Lower leg skin (tissue), 4 donors: ENCODE results near the gene NT5M. TPM values are rescaled to one million over a fixed set of nuclear protein-coding genes. Genes with fewer than 3 reads are reported as not detected.

Experiments used
- DNase-seq, 2 donors: peaks; one replicate each; pipeline ENCODE4 v3.0.0-alpha.2; 2019; ENCODE audit warnings: low spot score in 2 of 2
- H3K4me3 ChIP-seq: fragments of 200-600 bp; sonication (generic); 2 replicates; pipeline ENCODE4 v1.5.1; 2017; ENCODE audit warnings: mild to moderate bottlenecking, low read depth; ENCODE audit not compliant: poor library complexity, severe bottlenecking
- POLR2A ChIP-seq, 2 donors: fragments of 450-650 bp; IDR thresholded peaks; one replicate each; pipeline ENCODE4 v1.6.1; 2016 to 2017; ENCODE audit warnings: antibody characterized with exemption in 2 of 2, mild to moderate bottlenecking in 1 of 2, moderate library complexity in 1 of 2
- WGBS, 2 donors: methylation state at CpG; one replicate each; pipeline ENCODE4 v1.1.5; 2018; 5-methylcytosine and 5-hydroxymethylcytosine counted together
- intact Hi-C: fragments of 100-400 bp; cut with DNase I; formaldehyde crosslinking; loops from one replicate; pipeline ENCODE4 v1.15.0; 2023; ENCODE audit warnings: low total_unique reads
- total RNA-seq, 4 donors: library from RNA; depleted of rRNA; stranded (reverse); fragments of >200 nt; gene quantifications; one replicate each; pipeline ENCODE4 v1.1.0, GENCODE V29; 2016
- TF ChIP-seq, protein P1 (sequence below), 3 donors: fragments of 450-650 bp; IDR thresholded peaks; one replicate each; pipeline ENCODE4 v1.5.1; 2016; ENCODE audit warnings: antibody characterized with exemption in 3 of 3, mild to moderate bottlenecking in 3 of 3, moderate library complexity in 2 of 3

The NT5M gene
- total RNA-seq, 4 donors from 2014 or later = 0.53 to 4.5 (median 1.1) TPM

DNA sequence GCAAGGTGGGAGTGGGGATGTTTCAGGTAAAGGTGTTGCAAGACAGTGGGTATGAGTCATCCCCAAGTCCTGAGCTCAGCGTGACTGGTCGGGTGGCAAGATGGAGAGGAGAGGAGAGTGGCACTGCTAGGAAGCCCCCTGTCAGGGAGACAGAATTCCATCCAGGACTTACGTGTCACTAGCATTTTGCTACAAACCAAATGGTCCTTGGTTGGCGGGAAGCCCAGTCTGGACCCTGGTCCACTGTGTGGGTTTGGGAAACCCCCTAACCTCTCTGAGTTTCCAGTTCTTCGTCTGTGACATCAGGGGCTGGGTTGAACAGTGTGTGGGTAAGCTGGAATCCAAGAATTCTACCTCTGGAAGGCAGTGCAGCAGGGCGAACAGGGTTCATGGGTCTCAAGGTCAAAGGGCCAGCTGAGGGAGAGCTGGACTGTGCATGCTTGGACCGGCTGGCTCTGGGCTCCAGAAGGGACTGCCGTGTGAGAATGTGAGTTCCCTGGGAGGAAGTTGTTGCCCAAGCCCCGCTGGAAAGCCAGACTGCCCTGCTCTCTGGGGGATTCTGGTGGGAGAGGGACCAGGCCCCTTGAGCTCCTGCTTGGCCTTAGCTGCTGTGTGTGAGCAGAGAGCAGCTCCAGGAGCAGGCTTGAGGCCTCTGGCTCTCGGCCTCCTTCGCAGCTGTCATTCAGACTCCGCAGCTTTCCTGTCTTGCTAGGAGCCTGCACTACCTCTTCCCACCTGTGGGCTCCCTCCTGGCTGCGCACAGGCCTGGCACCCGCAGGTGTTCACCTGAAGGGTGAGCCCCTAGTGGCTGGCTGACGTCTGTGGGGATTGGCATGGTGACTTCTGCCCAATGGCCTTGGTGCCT is 84.6 kb downstream of the NT5M start:
- 57 to 67% methylated on average over 13 to 15 of the region's 15 CpGs for WGBS, 2 donors
- no peak overlapping the region for H3K4me3 ChIP-seq
- DNase-seq = no peak
- intact Hi-C loops = no loop called here
- TF ChIP-seq, protein P1, sequence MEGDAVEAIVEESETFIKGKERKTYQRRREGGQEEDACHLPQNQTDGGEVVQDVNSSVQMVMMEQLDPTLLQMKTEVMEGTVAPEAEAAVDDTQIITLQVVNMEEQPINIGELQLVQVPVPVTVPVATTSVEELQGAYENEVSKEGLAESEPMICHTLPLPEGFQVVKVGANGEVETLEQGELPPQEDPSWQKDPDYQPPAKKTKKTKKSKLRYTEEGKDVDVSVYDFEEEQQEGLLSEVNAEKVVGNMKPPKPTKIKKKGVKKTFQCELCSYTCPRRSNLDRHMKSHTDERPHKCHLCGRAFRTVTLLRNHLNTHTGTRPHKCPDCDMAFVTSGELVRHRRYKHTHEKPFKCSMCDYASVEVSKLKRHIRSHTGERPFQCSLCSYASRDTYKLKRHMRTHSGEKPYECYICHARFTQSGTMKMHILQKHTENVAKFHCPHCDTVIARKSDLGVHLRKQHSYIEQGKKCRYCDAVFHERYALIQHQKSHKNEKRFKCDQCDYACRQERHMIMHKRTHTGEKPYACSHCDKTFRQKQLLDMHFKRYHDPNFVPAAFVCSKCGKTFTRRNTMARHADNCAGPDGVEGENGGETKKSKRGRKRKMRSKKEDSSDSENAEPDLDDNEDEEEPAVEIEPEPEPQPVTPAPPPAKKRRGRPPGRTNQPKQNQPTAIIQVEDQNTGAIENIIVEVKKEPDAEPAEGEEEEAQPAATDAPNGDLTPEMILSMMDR (IDR thresholded peaks at IDR 0.05) = peak in 1 of 3 donors; percentile 47
- no peak for TF ChIP-seq POLR2A (IDR thresholded peaks at IDR 0.05)

GRCh38 chr17:17388657-17389496 is 85.7 kb downstream of the NT5M start:
- TF ChIP-seq, protein P1 (IDR thresholded peaks at IDR 0.05) = no peak
- no peak for TF ChIP-seq POLR2A (IDR thresholded peaks at IDR 0.05)
- WGBS, 2 donors = 85 to 88% methylated on average over 17 of the region's 17 CpGs
- H3K4me3 ChIP-seq = no peak overlapping the region
- no peak for DNase-seq
- intact Hi-C loops = no loop called here

DNA sequence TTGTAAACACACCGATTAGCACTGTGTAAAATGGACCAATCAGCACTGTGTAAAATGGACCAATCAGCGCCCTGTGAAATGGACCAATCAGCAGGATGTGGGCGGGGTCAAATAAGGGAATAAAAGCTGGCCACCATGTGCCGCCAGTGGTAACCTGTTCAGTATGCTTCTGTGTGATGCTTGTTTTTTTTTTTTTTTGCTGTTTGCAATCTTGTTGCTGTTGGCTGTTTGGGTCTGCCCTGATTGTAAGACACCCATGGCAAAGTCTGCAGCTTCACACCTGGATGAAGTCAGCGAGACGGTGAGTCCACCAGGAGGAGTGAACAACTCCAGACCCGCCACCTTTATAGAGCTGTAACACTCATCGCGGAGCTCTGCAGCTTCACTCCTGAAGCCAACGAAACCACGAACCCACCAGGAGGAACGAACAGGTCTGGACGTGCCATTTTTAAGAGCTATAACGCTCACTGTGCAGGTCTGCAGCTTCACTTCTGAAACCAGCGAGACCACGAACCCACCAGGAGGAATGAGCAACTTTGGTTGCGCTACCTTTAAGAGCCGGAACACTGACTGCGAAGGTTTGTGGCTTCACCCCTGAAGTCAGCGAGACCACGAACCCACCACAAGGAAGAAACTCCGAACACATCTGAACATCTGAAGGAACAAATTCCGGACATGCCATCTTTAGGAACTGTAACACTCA is 88.6 kb downstream of the NT5M start:
- no peak for TF ChIP-seq POLR2A (IDR thresholded peaks at IDR 0.05)
- TF ChIP-seq, protein P1 (IDR thresholded peaks at IDR 0.05) = no peak
- WGBS, 2 donors = 79 to 85% methylated on average over 23 of the region's 23 CpGs
- no peak overlapping the region for H3K4me3 ChIP-seq
- intact Hi-C loops = no loop called here
- no peak for DNase-seq

GRCh38 chr17:17393976-17394375 is 90.8 kb downstream of the NT5M start:
- intact Hi-C loops = no loop called here
- no peak for TF ChIP-seq POLR2A (IDR thresholded peaks at IDR 0.05)
- TF ChIP-seq, protein P1 (IDR thresholded peaks at IDR 0.05) = no peak
- H3K4me3 ChIP-seq = no peak overlapping the region
- DNase-seq = no peak
- WGBS, 2 donors = 82 to 87% methylated on average over 12 of the region's 12 CpGs

DNA sequence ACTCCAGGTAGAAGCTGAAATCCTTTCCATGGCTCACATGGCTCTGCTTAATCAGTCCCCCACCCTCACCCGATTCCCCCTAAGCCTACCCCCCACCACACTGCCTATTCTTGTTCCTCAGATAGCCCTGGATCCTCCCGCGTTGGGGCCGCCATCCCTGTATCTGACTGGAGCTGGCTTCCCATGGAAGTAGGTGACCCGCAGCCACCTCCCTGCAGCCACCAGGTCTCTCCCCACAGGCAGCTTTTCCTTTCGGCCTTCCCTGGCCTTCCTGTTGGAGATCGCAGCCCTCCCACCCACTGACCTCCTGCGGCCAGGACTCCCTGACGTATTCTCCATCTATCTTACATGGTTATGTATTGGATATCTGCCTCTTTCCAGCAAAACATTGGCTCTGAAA is 91.3 kb downstream of the NT5M start:
- WGBS, 2 donors = 90 to 92% methylated on average over 9 of the region's 9 CpGs
- intact Hi-C loops = no loop called here
- TF ChIP-seq, protein P1 (IDR thresholded peaks at IDR 0.05) = no peak
- no peak for TF ChIP-seq POLR2A (IDR thresholded peaks at IDR 0.05)
- no peak for DNase-seq
- H3K4me3 ChIP-seq = no peak overlapping the region
